Esophagus squamous epithelium (tissue), 4 donors: ENCODE results near the gene GNA12.

Experiments used
- CTCF ChIP-seq, 6 experiments: fragments of 450-650 bp in 4 of 6; fragments of 200-600 bp in 2 of 6; sonication (generic) in 2 of 6; IDR thresholded peaks; one replicate each; pipeline ENCODE4 v1.5.1; 2016 to 2019; ENCODE audit warnings: antibody characterized with exemption in 6 of 6, mild to moderate bottlenecking in 4 of 6, moderate library complexity in 4 of 6
- POLR2A ChIP-seq, 4 donors: fragments of 450-650 bp; IDR thresholded peaks; one replicate each; pipeline ENCODE4 v1.6.1; 2017; ENCODE audit warnings: antibody characterized with exemption in 4 of 4, mild to moderate bottlenecking in 4 of 4, moderate library complexity in 3 of 4

GRCh38 chr7:2710286-2710655 is 133.8 kb downstream of the GNA12 start:
- TF ChIP-seq CTCF (IDR thresholded peaks at IDR 0.05) (no peak), POLR2A (IDR thresholded peaks at IDR 0.05) (no peak)
